Measurements from ENCODE around the gene ACSL4. TPM values are rescaled to one million over a fixed set of nuclear protein-coding genes. Genes with fewer than 3 reads are reported as not detected.

The ACSL4 gene
- total RNA-seq, 1 donor = 171 TPM

DNA sequence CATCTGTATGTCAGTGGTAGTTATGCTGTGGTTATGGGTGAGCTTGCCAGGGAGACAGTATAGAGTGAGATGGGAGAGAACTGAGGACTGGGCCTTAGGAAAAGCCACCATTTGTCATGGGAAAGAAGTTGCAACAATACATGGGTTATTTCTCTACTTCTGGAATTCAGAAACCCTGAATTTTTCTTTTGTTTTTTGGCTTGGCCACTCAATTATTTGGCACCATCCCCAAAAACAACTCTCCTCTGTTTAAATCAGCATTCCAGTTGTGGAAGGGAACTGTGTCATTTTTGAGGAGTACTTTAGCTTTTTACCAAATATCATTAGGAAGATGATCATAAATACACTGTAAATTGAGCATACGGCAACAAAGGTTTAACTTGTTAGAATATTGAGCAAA, 41.1 kb upstream of the ACSL4 start:
- no peak for DNase-seq (ENCODE audit: low read depth)
- no peak overlapping the region for H3K4me3 ChIP-seq (ENCODE audit: low read depth, low read length)

DNA sequence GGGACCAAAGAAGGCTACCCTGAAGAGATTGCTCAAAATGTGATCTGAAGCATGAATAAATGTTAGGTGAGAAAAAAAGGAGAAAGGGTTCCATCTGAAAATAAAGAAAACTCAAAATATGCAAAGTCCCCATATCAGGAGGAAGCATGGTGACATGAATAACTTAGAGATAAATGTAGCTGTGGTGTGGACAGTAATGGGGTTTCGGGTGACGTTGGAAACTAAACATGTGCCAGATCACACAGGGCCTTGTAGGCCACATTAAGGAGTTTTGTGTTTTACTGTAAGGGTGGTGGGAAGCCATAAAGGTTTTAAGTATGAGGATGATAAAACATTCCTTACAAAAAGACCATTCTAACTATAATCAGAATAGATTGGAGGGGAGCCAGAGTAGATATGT, 40.3 kb upstream of the ACSL4 start:
- TF ChIP-seq, protein P1, sequence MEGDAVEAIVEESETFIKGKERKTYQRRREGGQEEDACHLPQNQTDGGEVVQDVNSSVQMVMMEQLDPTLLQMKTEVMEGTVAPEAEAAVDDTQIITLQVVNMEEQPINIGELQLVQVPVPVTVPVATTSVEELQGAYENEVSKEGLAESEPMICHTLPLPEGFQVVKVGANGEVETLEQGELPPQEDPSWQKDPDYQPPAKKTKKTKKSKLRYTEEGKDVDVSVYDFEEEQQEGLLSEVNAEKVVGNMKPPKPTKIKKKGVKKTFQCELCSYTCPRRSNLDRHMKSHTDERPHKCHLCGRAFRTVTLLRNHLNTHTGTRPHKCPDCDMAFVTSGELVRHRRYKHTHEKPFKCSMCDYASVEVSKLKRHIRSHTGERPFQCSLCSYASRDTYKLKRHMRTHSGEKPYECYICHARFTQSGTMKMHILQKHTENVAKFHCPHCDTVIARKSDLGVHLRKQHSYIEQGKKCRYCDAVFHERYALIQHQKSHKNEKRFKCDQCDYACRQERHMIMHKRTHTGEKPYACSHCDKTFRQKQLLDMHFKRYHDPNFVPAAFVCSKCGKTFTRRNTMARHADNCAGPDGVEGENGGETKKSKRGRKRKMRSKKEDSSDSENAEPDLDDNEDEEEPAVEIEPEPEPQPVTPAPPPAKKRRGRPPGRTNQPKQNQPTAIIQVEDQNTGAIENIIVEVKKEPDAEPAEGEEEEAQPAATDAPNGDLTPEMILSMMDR (IDR thresholded peaks at IDR 0.05; ENCODE audit: insufficient read depth, low read depth, low read length) = no peak
- no peak for DNase-seq (ENCODE audit: low read depth)

More for the DNA sequence above, 41.1 kb upstream of the ACSL4 start:
- TF ChIP-seq, protein P1 (IDR thresholded peaks at IDR 0.05; ENCODE audit: insufficient read depth, low read depth, low read length) = no peak

DNA sequence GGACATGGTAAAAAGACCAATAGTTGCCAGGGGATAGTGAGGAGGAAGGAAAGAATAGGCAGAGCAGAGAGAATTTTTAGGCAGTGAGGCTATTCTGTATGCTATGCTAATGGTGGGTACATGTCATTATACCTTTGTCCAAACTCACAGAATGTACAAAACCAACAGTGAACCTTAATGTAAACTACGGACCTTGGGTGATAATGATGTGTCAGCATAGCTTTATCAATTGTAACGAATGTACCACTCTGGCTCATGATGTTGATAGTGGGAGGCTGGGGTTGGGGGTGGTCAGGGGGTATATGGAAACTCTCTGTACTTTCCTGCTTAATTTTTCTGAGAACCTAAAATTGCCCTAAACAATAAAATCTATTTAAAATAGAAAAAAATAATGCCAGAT, 37.7 kb upstream of the ACSL4 start:
- H3K4me3 ChIP-seq (ENCODE audit: low read depth, low read length) = no peak overlapping the region
- DNase-seq (ENCODE audit: low read depth) = no peak
- TF ChIP-seq, protein P1 (IDR thresholded peaks at IDR 0.05; ENCODE audit: insufficient read depth, low read depth, low read length) = no peak

More for the DNA sequence above, 40.3 kb upstream of the ACSL4 start:
- no peak overlapping the region for H3K4me3 ChIP-seq (ENCODE audit: low read depth, low read length)

DNA sequence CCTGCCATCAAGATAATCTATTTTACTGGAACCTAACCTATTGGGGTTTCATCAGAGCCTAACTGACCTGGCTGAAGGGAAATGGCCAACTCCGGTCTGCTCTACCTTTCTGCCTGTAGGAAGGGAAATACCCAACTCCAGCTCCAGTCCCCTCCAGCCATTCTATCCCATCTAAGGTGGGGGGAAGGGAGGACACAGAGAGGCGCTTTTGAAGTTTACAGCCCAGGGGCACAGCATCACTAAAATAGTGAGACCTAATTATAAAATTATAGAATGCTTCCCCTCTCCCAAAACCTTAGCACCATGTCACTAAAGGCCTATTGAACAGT, 27.8 kb upstream of the ACSL4 start:
- no peak overlapping the region for H3K4me3 ChIP-seq (ENCODE audit: low read depth, low read length)
- TF ChIP-seq, protein P1 (IDR thresholded peaks at IDR 0.05; ENCODE audit: insufficient read depth, low read depth, low read length) = no peak
- DNase-seq (ENCODE audit: low read depth) = no peak

DNA sequence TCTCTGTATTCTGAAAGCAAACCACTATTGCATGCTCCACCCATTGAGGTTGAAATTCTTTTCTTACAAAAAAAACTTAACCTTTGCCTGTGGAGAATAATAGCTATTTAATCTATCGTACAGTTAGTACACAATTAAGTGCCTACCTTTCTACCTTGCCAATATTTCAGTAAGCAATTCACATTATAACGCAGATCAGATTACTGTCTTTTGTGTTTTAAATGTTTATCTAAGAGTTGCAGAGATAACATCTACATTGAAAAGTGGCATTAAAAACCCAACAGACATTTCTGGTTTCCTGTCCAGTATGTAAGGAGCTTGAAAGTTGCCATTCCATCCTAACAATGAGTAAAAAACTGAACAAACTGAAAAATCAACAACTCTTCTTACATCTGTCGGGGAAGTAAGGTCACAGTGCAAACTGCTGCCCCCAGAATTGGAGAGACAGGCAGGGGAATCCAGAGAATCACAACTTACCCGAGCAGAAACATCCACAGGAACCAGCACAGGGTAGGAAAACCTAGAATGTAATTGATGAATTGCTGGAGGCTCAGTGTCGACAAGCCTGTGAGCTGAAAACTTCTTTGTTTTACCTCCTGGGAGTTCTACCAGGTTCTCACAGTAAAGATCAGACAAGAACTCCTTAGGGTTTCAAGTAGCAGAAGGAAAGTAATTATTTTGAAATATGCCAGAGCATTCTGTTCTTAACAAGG, 27.3 kb upstream of the ACSL4 start:
- DNase-seq (ENCODE audit: low read depth) = peak; percentile 37
- H3K4me3 ChIP-seq (ENCODE audit: low read depth, low read length) = no peak overlapping the region
- TF ChIP-seq, protein P1 (IDR thresholded peaks at IDR 0.05; ENCODE audit: insufficient read depth, low read depth, low read length) = no peak

DNA sequence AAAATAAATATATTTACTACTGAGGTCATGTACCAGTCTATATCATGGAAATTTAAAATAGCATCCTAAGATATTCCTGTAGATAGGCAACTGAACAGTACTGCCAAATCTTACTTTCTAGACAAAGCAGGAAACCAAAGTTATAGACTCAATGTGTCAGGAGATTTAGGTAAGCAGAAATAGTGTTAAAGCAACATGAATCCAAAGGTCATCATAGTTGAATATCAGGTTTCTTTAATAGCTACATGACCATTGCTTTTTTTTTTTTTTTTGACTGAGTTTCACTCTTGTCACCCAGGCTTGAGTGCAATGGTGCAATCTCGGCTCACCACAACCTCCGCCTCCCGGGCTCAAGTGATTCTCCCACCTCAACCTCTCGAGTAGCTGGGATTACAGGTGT, 20.2 kb upstream of the ACSL4 start:
- DNase-seq (ENCODE audit: low read depth) = no peak
- TF ChIP-seq, protein P1 (IDR thresholded peaks at IDR 0.05; ENCODE audit: insufficient read depth, low read depth, low read length) = no peak
- no peak overlapping the region for H3K4me3 ChIP-seq (ENCODE audit: low read depth, low read length)

DNA sequence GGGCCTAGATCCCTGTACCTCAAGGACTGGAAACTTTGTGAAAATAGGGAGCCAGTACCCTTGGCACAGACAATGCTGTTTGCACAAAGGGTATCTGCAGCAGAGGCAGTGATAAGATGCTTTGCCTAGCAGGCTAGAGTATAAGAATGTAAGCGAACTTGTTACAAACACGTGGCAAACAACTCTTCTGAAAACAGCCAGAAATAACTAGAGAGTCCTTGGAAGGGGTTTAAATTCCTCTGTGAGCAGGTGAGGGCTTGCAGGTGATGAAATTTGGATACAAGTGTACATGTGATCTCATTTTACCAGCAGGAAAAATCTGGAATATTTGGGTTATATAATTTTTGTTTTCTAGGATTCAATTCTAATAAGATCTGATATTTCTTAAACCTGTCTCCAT, 18.6 kb upstream of the ACSL4 start:
- DNase-seq (ENCODE audit: low read depth) = no peak
- no peak overlapping the region for H3K4me3 ChIP-seq (ENCODE audit: low read depth, low read length)
- TF ChIP-seq, protein P1 (IDR thresholded peaks at IDR 0.05; ENCODE audit: insufficient read depth, low read depth, low read length) = no peak
